ENCODE data around the gene MXD1. TPM values are rescaled to one million over a fixed set of nuclear protein-coding genes. Genes with fewer than 3 reads are reported as not detected.

The MXD1 gene
- total and polyA plus RNA-seq, 9 of the 15 experiments (the other 6 are each of a cell fraction or from before 2014, with no cell fraction given), result 6.7 to 35.9 (median 11.0) TPM

DNA sequence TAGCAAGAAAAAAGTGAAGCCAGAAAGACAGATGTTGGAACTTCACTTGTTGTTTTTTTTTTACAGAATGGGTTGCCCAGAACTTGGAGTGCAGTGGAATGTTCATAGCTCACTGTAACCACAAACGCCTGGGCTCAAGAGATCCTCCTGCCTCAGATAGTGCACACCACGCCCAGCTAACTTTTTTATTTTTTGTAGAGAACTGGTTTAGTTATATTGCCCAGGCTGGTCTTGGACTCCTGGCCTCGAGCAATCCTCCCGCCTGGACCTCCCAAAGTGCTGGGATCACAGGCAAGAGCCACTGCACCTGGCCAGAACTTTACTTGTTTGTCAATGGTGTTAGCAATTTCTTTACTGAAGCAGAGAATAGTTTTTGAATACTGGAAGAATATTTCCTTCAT lies 58.4 kb downstream of the MXD1 start (continued):
- TF ChIP-seq, protein P1, sequence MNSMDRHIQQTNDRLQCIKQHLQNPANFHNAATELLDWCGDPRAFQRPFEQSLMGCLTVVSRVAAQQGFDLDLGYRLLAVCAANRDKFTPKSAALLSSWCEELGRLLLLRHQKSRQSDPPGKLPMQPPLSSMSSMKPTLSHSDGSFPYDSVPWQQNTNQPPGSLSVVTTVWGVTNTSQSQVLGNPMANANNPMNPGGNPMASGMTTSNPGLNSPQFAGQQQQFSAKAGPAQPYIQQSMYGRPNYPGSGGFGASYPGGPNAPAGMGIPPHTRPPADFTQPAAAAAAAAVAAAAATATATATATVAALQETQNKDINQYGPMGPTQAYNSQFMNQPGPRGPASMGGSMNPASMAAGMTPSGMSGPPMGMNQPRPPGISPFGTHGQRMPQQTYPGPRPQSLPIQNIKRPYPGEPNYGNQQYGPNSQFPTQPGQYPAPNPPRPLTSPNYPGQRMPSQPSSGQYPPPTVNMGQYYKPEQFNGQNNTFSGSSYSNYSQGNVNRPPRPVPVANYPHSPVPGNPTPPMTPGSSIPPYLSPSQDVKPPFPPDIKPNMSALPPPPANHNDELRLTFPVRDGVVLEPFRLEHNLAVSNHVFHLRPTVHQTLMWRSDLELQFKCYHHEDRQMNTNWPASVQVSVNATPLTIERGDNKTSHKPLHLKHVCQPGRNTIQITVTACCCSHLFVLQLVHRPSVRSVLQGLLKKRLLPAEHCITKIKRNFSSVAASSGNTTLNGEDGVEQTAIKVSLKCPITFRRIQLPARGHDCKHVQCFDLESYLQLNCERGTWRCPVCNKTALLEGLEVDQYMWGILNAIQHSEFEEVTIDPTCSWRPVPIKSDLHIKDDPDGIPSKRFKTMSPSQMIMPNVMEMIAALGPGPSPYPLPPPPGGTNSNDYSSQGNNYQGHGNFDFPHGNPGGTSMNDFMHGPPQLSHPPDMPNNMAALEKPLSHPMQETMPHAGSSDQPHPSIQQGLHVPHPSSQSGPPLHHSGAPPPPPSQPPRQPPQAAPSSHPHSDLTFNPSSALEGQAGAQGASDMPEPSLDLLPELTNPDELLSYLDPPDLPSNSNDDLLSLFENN (IDR thresholded peaks at IDR 0.05; ENCODE audit: low read depth in 2 of 2, low read length in 2 of 2), result 0 out of 4 replicates have a peak, but pooled peaks of 1 of the 2 experiments have one; percentile 41
- TF ChIP-seq EWSR1 (IDR thresholded peaks at IDR 0.05; ENCODE audit: borderline replicate concordance, low read depth, partially characterized antibody) (no peak), CBFA2T3 (IDR thresholded peaks at IDR 0.05) (peak; percentile 78), RAD21 (CRISPR knock-in tag; conservative IDR thresholded peaks at IDR 0.05 in 1 of 2, IDR thresholded peaks at IDR 0.05 in 1 of 2) (0 out of 4 replicates have a peak, but pooled peaks of 1 of the 2 experiments have one; percentile 10), MYNN (IDR thresholded peaks at IDR 0.05) (0 out of 2 replicates have a peak, but pooled peaks have one; percentile 42), MYNN (CRISPR knock-in tag; IDR thresholded peaks at IDR 0.05) (no peak), GATA2 (CRISPR knock-in tag; IDR thresholded peaks at IDR 0.05) (peak; percentile 74), PHB2 (IDR thresholded peaks at IDR 0.05; ENCODE audit: low read depth) (no peak), CREM (IDR thresholded peaks at IDR 0.05; ENCODE audit: low read depth) (0 out of 2 replicates have a peak, but pooled peaks have one; percentile 19), CBFA2T2 (conservative IDR thresholded peaks at IDR 0.05) (peak; percentile 27; the same call in 1 of the 2 replicates), CBFB (CRISPR knock-in tag; IDR thresholded peaks at IDR 0.05) (peak; percentile 42; the same call in 1 of the 2 replicates), TEAD4 (IDR thresholded peaks at IDR 0.05; ENCODE audit: low read length) (peak; percentile 93), TEAD4 (CRISPR knock-in tag; IDR thresholded peaks at IDR 0.05; ENCODE audit: borderline replicate concordance) (no peak), ARHGAP35 (IDR thresholded peaks at IDR 0.05; ENCODE audit: partially characterized antibody) (no peak), SP1 (CRISPR knock-in tag; IDR thresholded peaks at IDR 0.05) (0 out of 2 replicates have a peak, but pooled peaks have one; percentile 30), RHOXF2B (CRISPR knock-in tag; conservative IDR thresholded peaks at IDR 0.05) (no peak), PCBP1 (IDR thresholded peaks at IDR 0.05; ENCODE audit: low read depth, low read length, poor library complexity, severe bottlenecking) (no peak), HMGN3 (IDR thresholded peaks at IDR 0.05; ENCODE audit: borderline replicate concordance, extremely low read depth, insufficient read length, low read depth, low read length) (no peak), DMBX1 (CRISPR knock-in tag; IDR thresholded peaks at IDR 0.05; ENCODE audit: borderline replicate concordance) (peak; percentile 47; the same call in 1 of the 2 replicates), TAL1 (IDR thresholded peaks at IDR 0.05) (peak; percentile 71), ZBED1 (IDR thresholded peaks at IDR 0.05) (no peak), TCFL5 (CRISPR knock-in tag; conservative IDR thresholded peaks at IDR 0.05) (no peak), ZNF717 (CRISPR knock-in tag; IDR thresholded peaks at IDR 0.05) (no peak), RBM25 (IDR thresholded peaks at IDR 0.05; ENCODE audit: low read depth, low read length, severe bottlenecking) (peak; percentile 39), HNRNPK (IDR thresholded peaks at IDR 0.05; ENCODE audit: low read depth, low read length, poor library complexity, severe bottlenecking) (no peak), HMG20A (CRISPR knock-in tag; conservative IDR thresholded peaks at IDR 0.05) (no peak)

Measured in K562 (cell line).